GM19395 (cell line): Measurements from ENCODE around the gene B3GALT5.

Source experiments
- ATAC-seq: cut with Tn5 transposase; IDR thresholded peaks from one replicate; pipeline ENCODE4 v1.9.1; 2021; ENCODE audit warnings: mild to moderate bottlenecking, moderate library complexity; ENCODE audit not compliant: unreplicated experiment

B3GALT5 gene

DNA sequence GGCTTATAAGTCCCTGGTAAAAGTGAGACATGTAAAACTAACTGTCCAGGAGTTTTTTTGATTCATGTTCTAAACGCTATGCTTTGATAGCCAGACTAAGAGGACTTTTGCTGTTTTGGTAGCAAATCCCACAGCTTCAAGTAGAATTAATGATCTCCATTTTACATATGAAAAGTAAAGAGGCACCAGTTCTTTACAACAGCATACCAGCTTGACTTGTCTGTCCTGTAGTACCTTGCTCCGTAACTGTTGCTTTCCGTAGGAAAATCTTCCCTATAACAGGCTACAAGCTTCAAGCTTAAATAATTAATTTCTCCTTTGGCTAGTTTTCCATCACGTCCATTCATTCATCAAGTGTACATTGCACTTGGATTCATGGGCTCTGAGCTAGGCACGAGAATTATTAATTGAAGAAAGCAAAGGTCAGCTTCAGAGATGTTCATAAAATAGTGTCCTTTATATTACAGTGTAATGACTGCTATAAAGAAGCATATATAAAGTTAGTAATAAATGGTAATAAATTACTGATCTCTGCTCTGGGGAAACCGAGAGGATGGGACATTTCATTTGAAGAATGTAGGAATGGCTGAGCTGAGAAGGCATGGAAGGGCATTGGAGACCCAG lies 29.2 kb downstream of the B3GALT5 start:
- no peak for ATAC-seq

DNA sequence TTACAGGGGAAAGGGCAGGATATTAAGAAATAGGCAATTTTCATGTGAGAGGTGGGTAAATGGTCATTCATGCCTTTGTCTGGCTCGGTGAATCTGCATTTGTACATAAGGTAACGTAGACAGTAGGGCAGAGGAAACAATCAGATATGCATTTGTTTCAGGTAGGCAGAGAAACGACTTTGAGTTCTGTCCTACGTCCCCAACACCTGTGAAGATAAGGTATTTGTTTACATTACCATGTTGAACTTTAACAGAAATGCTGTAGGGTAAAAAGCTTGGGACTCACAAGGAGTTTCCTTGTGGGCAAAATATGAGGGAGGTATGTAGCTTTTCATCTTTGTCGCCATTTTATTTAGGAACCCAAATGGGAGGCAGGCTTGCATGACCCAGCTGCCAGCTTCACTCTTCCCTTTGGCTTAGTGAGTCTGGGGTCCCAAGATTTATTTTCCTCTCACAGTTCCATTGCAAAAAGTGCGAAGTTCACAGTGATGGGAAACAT lies 31.4 kb downstream of the B3GALT5 start:
- ATAC-seq: no peak

DNA sequence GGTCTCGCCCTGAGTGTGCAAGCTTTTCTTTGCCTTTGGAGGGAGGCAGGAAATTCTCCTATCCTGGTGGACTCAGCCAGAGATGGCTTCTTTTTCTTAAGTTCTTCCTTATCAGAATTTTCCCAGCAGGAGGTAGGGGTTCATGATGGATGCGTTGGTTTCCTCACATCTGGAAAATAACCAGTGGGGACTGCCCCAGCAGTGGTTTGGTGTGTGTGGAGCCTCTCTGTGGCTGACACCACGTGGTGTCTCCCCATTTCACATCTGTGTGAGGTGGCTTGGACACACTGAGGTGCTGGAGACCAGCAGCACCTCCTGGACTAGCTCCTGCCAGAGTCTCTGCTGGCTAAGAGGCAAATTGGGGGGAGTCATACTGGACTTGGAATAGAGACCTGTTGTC lies 32.6 kb downstream of the B3GALT5 start:
- ATAC-seq: no peak

DNA sequence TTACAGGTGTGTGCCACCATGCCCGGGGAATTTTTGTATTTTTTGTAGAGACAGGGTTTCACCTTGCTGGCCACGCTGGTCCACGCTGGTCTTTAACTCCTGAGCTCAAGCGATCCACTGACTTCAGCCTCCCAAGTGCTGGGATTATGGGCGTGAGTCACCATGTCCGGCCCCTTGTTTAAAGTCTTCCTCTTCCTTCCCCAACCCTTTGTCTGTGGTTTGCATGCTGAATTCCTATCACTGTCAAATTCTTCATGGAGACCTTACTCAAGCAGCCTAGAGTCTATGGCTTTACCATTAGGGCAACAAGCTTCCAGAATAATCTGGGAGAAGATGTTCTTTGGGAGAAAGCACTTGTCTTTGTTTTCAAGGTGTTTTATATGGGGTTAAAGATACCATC lies 34.7 kb downstream of the B3GALT5 start:
- no peak for ATAC-seq

DNA sequence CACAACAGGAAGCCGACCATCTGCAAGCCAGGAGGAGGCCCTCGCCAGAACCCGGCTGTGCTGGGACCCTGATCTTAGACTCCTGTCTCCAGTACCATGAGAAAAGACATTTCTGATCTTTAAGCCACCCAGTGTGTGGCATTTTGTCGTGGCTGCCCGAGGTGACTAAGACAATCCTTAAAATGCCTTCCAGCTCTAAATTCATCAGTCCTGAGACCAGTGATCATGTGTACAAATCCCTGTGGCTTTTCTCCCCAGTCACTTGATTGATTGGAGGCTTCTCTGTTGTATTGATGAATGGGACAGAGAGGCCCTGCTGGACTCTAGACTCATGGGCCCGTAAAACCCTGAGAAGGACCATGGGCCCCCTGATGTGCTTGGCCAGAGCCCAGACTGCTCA lies 36.1 kb downstream of the B3GALT5 start:
- ATAC-seq: no peak

DNA sequence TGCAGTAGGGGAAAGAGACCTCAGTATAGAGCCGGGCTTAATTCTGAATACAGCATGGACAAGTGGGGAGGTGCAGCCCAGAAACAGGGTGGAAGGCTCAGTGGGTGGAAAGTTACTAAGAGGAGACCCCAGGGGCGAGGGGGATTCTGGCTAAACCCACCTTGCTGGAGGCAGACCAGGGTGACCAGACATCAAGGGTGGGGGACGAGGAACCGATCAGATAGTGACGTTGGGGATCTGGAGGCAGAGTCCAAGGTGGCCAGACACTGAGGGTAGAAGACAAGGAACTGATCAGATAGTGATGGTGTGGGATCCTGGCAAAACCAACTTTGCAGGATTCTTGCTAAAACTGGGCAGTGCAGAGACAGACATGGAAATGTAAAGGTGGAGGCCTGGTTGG lies 36.8 kb downstream of the B3GALT5 start:
- no peak for ATAC-seq

DNA sequence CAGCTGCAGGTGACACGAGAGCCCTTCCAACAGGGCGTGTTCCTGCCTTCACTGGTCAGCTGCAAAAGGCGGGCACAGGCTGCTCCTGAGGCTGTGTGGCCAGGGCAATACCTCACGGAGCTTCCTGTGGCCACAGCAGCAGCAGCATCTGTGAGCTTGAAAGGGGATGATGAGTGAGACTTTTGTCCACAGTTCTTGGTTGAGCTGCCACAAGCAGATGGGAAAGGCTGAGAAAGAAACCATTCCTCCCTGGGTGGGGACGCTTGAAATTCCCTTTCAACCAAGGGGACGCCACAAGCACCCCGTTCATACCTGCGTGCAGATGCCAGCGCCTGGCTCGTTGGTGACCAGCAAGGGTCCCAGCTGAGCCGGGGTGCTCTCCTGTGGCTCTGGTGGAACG lies 37.6 kb downstream of the B3GALT5 start:
- no peak for ATAC-seq

DNA sequence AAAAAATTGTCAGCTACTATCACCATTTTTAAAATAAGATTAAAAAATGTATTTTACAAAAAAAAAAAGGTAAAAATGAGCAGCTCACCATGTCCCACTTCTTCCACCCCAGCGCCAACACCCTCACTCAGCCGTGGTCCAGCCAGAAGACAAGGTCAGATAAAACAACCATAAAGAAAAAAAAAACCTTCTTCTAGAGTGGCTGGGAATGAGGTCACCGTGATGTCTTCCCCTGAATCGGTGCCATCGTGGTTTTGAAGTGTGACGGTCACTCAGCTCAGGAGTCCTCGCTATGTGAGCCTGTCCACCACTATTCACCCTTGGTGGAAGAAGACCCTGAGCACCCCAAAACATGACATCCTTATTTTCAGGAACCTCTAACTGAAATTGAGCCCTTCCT lies 38.1 kb downstream of the B3GALT5 start:
- ATAC-seq: no peak

DNA sequence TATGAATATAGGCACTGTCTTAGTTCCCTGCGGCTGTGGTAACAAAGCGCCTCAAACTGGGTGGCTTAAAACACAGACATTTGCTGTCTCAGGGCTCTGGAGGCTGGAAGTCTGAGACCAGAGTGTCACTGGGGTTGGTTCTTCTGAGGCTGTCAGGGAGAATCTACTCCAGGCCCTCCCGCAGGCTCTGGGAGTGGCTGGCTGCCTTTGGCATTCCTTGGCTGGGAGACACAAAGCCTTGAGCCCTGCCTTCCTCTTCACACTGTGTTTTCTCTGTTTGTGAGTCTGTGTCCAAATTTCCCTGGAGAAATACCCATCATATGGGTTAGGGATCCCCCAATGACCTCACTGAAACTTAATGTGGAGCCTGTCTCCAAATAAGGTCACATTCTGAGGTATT lies 38.5 kb downstream of the B3GALT5 start:
- ATAC-seq: no peak

DNA sequence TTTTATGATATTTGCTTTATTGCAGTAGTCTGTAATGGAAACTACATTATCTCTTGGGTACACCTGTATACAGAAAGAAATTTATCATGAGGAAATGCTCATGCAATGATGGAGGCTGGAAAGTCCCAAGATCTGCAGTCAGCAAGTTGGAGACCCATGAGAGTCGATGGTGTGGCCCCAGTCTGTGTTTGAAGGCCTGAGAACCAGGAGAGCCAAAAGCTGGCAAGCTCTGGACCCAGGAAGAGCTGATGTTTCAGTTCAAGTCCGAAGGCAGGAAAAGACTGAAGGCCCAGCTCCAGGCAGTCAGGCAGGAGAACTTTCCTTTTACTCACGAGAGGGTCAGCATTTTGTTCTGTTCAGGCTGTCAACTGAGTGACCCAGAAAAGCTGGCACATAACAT lies 42.2 kb downstream of the B3GALT5 start:
- ATAC-seq: no peak

DNA sequence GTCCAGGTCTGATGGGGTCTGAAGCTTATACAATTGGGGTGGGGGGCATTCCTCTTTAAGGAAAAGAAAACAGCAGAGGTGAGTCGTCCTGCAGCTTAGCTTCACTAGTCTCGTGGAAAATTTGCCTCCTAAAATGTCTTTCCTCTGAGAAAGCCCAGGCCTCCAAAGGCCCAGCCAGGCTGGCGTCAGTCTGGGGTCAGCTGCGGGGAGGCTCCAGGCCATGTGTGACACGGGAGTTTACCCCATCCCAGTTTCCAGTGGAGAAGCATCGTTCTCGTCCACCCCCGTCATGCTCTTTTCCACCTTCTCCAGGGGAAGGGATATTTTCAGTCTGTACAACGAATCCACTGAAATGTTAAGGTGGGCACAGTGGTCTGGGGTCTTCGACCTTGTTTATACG lies 42.8 kb downstream of the B3GALT5 start:
- ATAC-seq: no peak

DNA sequence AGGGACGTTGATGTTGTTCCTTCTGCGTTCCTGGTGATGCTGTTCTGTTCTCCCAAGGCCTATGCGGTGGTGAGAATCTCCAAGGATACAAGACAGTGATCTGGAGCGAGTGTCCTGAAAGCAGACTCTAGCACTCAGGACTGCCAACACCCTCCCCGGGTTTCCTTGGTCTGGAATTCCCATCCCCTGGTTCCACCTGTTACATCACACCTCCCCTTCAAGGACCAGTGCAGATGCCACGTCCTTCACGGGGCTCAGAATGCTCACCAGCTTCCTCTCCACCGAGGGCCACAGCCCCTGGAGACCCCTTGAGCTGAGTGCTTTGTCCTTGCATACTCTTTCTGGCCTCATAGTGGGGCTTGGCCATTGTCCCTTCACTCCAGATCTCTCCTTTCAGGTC lies 43.5 kb downstream of the B3GALT5 start:
- ATAC-seq: no peak

DNA sequence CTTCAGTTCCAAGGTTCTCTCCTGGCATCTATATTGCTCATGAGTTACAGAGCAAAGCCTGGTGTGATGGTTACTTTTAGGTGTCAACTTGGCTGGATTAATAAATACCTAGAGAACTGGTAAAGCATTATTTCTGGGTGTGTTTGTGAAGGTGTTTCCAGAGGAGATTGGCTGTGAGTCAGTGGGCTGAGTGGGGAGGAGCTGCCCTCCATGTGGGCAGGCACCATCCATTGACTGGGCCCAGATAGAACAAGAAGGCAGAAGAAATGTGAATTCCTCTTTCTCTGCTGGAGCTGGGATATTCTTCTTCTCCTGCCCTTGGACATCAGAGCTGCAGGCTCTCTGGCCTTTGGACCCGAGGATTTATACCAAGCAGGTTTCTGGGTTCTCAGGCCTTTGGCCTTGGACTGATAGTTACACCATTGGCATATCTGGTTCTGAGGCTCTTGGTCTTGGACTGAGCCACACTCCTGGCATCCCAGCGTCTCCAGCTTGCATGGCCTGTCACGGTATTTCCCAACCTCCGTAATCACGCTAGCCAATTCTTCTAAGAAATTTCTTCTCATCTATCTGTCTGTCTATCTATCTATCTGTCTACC lies 44.5 kb downstream of the B3GALT5 start:
- no peak for ATAC-seq

DNA sequence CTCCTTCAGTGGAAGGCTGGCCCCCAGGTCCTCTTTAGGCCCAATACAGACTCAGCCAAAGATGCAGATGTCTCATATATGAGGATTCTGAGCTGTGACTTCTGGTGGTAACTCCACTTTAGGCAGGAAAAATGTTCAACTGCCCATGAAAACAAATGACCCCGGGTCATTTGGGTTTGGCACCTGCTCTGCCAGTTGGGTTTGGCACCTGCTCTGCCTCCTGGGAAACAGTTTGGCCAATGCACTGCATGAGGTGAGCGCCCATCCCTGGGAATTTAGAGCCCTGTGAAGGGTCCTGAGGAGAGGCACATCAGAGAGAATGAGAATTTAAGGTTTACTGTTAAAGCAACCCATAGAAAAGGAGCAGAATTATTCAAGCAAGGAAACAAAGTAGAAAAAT lies 45.3 kb downstream of the B3GALT5 start:
- ATAC-seq: no peak

DNA sequence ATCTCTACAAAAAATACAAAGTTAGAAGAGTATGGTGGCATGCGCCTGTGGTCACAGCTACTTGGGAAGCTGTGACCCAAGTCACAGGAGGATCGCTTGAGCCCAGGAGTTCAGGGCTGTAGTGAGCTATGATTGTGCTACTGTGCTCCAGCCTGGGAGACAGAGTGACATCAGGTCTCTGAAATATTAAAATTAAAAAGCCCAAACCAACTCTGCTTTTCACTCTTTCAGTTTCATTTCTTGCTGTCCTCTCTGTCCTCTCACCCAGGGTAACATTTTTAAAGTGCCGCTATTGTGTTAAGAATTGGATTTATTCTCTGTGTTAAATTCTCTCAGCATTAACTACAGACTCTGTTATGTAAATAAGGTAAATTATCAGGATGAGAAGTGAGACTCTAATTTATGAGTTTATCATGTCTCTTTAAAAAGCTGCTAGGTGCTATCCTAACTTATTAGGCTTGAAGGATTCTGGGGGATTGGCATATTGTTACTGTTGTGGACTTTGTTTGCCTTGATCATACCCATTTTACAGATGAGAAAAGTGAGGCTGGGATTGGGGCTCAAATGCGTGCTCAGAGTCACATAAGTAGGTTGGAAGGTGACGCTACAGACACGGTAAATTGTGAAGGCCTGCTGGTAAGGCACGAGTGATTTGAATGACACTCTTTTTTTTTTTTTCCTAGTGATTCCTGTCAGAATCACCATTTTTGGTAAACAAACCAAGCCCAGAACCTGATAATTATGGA lies 46.5 kb downstream of the B3GALT5 start:
- ATAC-seq: no peak

DNA sequence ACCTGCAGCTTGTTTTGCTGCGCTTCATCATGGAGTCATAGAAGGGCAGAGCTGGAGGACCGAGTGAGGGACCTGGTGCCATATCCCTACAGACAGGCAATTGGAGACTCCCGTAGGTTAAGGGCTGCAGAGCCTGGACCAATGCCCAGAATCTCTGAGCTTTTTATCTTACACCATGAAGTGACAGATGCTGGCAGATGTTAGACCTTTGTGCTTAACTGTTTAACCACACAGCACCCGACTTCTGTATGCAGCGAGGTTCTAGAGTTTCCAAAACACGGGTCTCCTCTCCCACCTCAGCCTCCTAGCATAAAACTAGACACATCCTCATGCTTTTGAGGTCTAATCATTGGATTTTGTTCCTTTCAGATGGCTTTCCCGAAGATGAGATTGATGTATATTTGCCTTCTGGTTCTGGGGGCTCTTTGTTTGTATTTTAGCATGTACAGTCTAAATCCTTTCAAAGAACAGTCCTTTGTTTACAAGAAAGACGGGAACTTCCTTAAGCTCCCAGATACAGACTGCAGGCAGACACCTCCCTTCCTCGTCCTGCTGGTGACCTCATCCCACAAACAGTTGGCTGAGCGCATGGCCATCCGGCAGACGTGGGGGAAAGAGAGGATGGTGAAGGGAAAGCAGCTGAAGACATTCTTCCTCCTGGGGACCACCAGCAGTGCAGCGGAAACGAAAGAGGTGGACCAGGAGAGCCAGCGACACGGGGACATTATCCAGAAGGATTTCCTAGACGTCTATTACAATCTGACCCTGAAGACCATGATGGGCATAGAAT lies 47.6 kb downstream of the B3GALT5 start:
- ATAC-seq: no peak

DNA sequence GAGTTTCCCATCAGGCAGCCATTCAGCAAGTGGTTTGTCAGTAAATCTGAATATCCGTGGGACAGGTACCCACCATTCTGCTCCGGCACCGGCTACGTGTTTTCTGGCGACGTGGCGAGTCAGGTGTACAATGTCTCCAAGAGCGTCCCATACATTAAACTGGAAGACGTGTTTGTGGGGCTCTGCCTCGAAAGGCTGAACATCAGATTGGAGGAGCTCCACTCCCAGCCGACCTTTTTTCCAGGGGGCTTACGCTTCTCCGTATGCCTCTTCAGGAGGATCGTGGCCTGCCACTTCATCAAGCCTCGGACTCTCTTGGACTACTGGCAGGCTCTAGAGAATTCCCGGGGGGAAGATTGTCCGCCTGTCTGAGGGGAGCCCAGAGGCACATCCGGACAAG lies 48.4 kb downstream of the B3GALT5 start:
- no peak for ATAC-seq

DNA sequence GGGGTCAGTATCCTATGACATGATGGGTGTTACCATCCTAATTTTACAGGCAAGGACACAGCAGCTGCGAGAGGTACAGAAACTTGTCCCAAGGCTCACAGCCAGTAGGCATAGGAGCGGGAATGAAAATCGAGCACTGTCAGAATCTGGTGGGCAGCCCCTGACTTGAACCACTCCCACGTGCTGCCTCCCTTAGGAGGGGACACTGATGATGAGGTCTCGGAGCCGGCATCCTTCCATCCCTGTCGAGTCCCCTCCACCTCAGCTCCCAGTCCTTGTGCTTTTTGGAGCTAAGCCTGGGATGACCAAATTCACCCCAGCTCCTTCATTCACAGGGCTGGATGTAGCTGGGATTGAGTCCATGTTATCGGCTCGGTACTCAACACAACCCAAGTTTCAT lies 49.0 kb downstream of the B3GALT5 start:
- ATAC-seq: no peak

DNA sequence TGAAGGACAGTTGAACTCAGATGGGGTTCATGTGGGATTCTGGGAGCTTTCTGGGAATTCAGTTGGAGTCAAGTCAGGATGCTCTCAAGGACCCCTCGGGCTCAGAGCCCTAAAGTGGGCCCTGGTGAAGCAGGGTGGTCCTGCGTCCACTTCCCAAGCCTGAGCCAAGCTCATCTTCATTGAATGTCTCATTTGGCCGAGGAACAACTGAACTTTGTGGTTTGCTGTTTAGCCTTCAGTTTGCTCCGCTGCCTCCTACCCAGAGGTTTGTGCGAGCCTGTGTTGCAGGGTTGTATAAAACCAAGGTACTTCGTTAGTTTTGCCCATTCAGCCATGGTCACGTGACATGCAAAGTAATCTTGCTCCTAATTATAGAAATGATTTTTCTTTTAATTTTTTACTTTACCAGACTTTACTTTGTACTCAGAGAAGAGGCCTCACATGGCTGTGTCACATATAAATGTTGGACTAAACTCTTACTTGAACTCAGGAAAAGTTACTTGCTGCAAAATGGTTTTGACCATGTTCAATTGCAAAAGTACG lies 49.7 kb downstream of the B3GALT5 start:
- ATAC-seq: no peak

DNA sequence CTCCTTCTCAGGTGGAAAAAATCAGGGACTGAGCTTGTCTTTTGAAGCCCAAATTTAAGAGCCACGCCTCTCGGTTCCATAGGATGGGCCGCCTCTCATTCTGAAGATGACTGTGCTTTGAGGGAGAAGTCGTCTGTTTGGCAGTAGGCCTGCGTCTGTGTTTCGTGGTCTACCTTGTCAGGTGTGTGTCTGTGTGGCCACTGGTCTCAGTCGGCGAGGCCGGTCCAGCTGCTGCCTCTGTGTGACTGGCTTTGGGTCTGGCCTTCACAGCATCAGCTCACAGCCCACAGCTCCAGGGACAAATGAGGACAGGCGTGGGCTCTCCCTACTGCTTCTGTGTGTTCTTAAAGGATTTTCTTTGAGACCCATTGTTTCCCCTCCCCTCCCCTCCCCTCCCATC lies 50.3 kb downstream of the B3GALT5 start:
- ATAC-seq: no peak
